Testis (tissue), 2 donors: Measurements from ENCODE around the gene PTGIS.

Experiments used
- CTCF ChIP-seq, 3 experiments: fragments of 450-650 bp in 2 of 3; fragments of 200-600 bp in 1 of 3; sonication (generic) in 1 of 3; IDR thresholded peaks; one replicate each; pipeline ENCODE4 v1.5.1; 2016 to 2019; ENCODE audit warnings: antibody characterized with exemption in 3 of 3, mild to moderate bottlenecking in 2 of 3, moderate library complexity in 1 of 3
- POLR2A ChIP-seq: fragments of 450-650 bp; IDR thresholded peaks from one replicate; pipeline ENCODE4 v1.6.1; 2017; ENCODE audit warnings: antibody characterized with exemption, mild to moderate bottlenecking, moderate library complexity

GRCh38 chr20:49481116-49481515, 86.8 kb downstream of the PTGIS start:
- TF ChIP-seq CTCF (IDR thresholded peaks at IDR 0.05) (no peak), POLR2A (no peak)
